PC-9 (cell line): ENCODE measurements around the gene DAPK1.

Experiments
- CTCF ChIP-seq: fragments of 200-600 bp; sonication (generic); conservative IDR thresholded peaks from 2 replicates; pipeline ENCODE4 v1.6.1; 2017; ENCODE audit warnings: mixed run types, antibody characterized with exemption, mild to moderate bottlenecking, moderate library complexity
- EZH2 ChIP-seq: fragments of 200-600 bp; sonication (generic); IDR thresholded peaks from 2 replicates; pipeline ENCODE4 v1.8.0; 2017; ENCODE audit warnings: antibody characterized with exemption, low read depth

GRCh38 chr9:87665505-87665904, 167.8 kb downstream of the DAPK1 start:
- TF ChIP-seq CTCF (no peak), EZH2 (no peak)
